Measurements from ENCODE around the gene SCNN1A. TPM values are rescaled to one million over a fixed set of nuclear protein-coding genes. Genes with fewer than 3 reads are reported as not detected.

SCNN1A gene
- total RNA-seq, 3 donors from 2014 or later = 1.3 to 175 (median 93.7) TPM

GRCh38 chr12:6382371-6382770 lies 7.0 kb upstream of the SCNN1A start:
- H3K9me3 ChIP-seq = no peaks in the 10 kb centered on the region
- H3K36me3 ChIP-seq = no peaks in the 10 kb centered on the region
- no peak for DNase-seq (ENCODE audit: low spot score in 2 of 2)
- TF ChIP-seq POLR2A (IDR thresholded peaks at IDR 0.05) (no peak), CTCF (IDR thresholded peaks at IDR 0.05) (no peak), POLR2AphosphoS5 (IDR thresholded peaks at IDR 0.05) (no peak)
- H3K27ac ChIP-seq = peak overlapping the region; percentile 96 to 98
- intact Hi-C loops (cut with DNase I; ENCODE audit: low total_unique reads) = no loop called here
- H3K4me1 ChIP-seq = peaks cover 7 to 10% of the 10 kb centered on the region in 2 donors
- H3K4me3 ChIP-seq = no peak overlapping the region
- H3K27me3 ChIP-seq = no peaks in the 10 kb centered on the region

- TF ChIP-seq POLR2AphosphoS5 (IDR thresholded peaks at IDR 0.05) (no peak), CTCF (IDR thresholded peaks at IDR 0.05) (no peak), POLR2A (IDR thresholded peaks at IDR 0.05) (no peak)
- DNase-seq (ENCODE audit: low spot score in 2 of 2) = peak in 1 of 2 donors; percentile 78
- Histone ChIP-seq H3K4me1 (peaks cover 22 to 29% of the 10 kb centered on the region in 2 donors), H3K27me3 (no peaks in the 10 kb centered on the region), H3K27ac (peak overlapping the region; percentile 48 to 58), H3K4me3 (no peak overlapping the region), H3K9me3 (no peaks in the 10 kb centered on the region), H3K36me3 (no peaks in the 10 kb centered on the region)
- intact Hi-C loops (cut with DNase I; ENCODE audit: low total_unique reads) = loop anchor here (2.0 kb wide), 1 partner anchor 56 kb away; no protein-coding TSS in a partner anchor
Observed at GRCh38 chr12:6380141-6381121, 5.1 kb upstream of the SCNN1A start.

- intact Hi-C loops (cut with DNase I; ENCODE audit: low total_unique reads) = no loop called here
Observed at GRCh38 chr12:6378709-6379472, 3.5 kb upstream of the SCNN1A start.

GRCh38 chr12:6377667-6377994 lies 2.3 kb upstream of the SCNN1A start:
- peak in 1 of 2 donors; percentile 72 for DNase-seq (ENCODE audit: low spot score in 2 of 2)
- Histone ChIP-seq H3K9me3 (no peaks in the 10 kb centered on the region), H3K4me1 (peaks cover 22 to 24% of the 10 kb centered on the region in 2 donors), H3K36me3 (no peaks in the 10 kb centered on the region), H3K27ac (peak overlapping the region; percentile 92 to 97), H3K27me3 (no peaks in the 10 kb centered on the region), H3K4me3 (peak overlapping the region in 2 of 3 donors; percentile 53 to 65)
- intact Hi-C loops (cut with DNase I; ENCODE audit: low total_unique reads) = no loop called here
- TF ChIP-seq POLR2AphosphoS5 (IDR thresholded peaks at IDR 0.05) = peak in 2 of 3 donors; percentile 7 to 31
- no peak for TF ChIP-seq CTCF (IDR thresholded peaks at IDR 0.05)

More at GRCh38 chr12:6378709-6379472, 3.5 kb upstream of the SCNN1A start:
- peak overlapping the region; percentile 73 to 97 for H3K27ac ChIP-seq
- no peak overlapping the region for H3K4me3 ChIP-seq
- no peaks in the 10 kb centered on the region for H3K36me3 ChIP-seq
- DNase-seq (ENCODE audit: low spot score in 2 of 2) = no peak
- H3K9me3 ChIP-seq = no peaks in the 10 kb centered on the region
- TF ChIP-seq POLR2A (IDR thresholded peaks at IDR 0.05) (no peak), CTCF (IDR thresholded peaks at IDR 0.05) (no peak), POLR2AphosphoS5 (IDR thresholded peaks at IDR 0.05) (no peak)
- no peaks in the 10 kb centered on the region for H3K27me3 ChIP-seq
- peaks cover 22 to 31% of the 10 kb centered on the region in 2 donors for H3K4me1 ChIP-seq
